ENCODE measurements around the gene KCNJ2. TPM values are rescaled to one million over a fixed set of nuclear protein-coding genes. Genes with fewer than 3 reads are reported as not detected.

Gene KCNJ2
- total RNA-seq, 1 donor from 2014 or later = not detected

GRCh38 chr17:70183508-70183907, 14.2 kb downstream of the KCNJ2 start:
- Mint-ChIP-seq H3K4me1 (ENCODE audit: unreplicated experiment) (peaks cover 6% of the 10 kb centered on the region), H3K4me3 (ENCODE audit: unreplicated experiment) (no peak overlapping the region), H3K27ac (ENCODE audit: unreplicated experiment) (no peak overlapping the region), H3K27me3 (ENCODE audit: unreplicated experiment) (peaks cover 10% of the 10 kb centered on the region), H3K36me3 (ENCODE audit: unreplicated experiment) (no peaks in the 10 kb centered on the region), H3K9me3 (ENCODE audit: unreplicated experiment) (no peaks in the 10 kb centered on the region)
- DNase-seq (ENCODE audit: extremely low spot score, unreplicated experiment) = no peak
- TF ChIP-seq CTCF (IDR thresholded peaks at IDR 0.05) = no peak

- H3K4me3 Mint-ChIP-seq (ENCODE audit: unreplicated experiment) = no peak overlapping the region
- DNase-seq (ENCODE audit: extremely low spot score, unreplicated experiment) = no peak
- TF ChIP-seq CTCF (IDR thresholded peaks at IDR 0.05) = no peak
- H3K27me3 Mint-ChIP-seq (ENCODE audit: unreplicated experiment) = peaks cover 10% of the 10 kb centered on the region
- no peaks in the 10 kb centered on the region for H3K36me3 Mint-ChIP-seq (ENCODE audit: unreplicated experiment)
- peaks cover 6% of the 10 kb centered on the region for H3K4me1 Mint-ChIP-seq (ENCODE audit: unreplicated experiment)
- H3K27ac Mint-ChIP-seq (ENCODE audit: unreplicated experiment) = no peak overlapping the region
- no peaks in the 10 kb centered on the region for H3K9me3 Mint-ChIP-seq (ENCODE audit: unreplicated experiment)
These were observed 14.9 kb downstream of the KCNJ2 start for GRCh38 chr17:70184207-70184606.

- DNase-seq (ENCODE audit: extremely low spot score, unreplicated experiment) = no peak
- Mint-ChIP-seq H3K27ac (ENCODE audit: unreplicated experiment) (no peak overlapping the region), H3K4me1 (ENCODE audit: unreplicated experiment) (peaks cover 6% of the 10 kb centered on the region), H3K27me3 (ENCODE audit: unreplicated experiment) (peaks cover 8% of the 10 kb centered on the region), H3K4me3 (ENCODE audit: unreplicated experiment) (no peak overlapping the region), H3K9me3 (ENCODE audit: unreplicated experiment) (no peaks in the 10 kb centered on the region), H3K36me3 (ENCODE audit: unreplicated experiment) (no peaks in the 10 kb centered on the region)
- no peak for TF ChIP-seq CTCF (IDR thresholded peaks at IDR 0.05)
These were observed 15.4 kb downstream of the KCNJ2 start for GRCh38 chr17:70184770-70185169.

- no peak for TF ChIP-seq CTCF (IDR thresholded peaks at IDR 0.05)
These were observed 16.0 kb downstream of the KCNJ2 start for GRCh38 chr17:70185285-70185684.

GRCh38 chr17:70187383-70187782, 18.1 kb downstream of the KCNJ2 start:
- H3K36me3 Mint-ChIP-seq (ENCODE audit: unreplicated experiment) = no peaks in the 10 kb centered on the region
- peaks cover 6% of the 10 kb centered on the region for H3K4me1 Mint-ChIP-seq (ENCODE audit: unreplicated experiment)
- DNase-seq (ENCODE audit: extremely low spot score, unreplicated experiment) = no peak
- no peak overlapping the region for H3K4me3 Mint-ChIP-seq (ENCODE audit: unreplicated experiment)
- H3K9me3 Mint-ChIP-seq (ENCODE audit: unreplicated experiment) = no peaks in the 10 kb centered on the region
- peaks cover 6% of the 10 kb centered on the region for H3K27me3 Mint-ChIP-seq (ENCODE audit: unreplicated experiment)
- H3K27ac Mint-ChIP-seq (ENCODE audit: unreplicated experiment) = no peak overlapping the region
- TF ChIP-seq CTCF (IDR thresholded peaks at IDR 0.05) = no peak

More at GRCh38 chr17:70185285-70185684, 16.0 kb downstream of the KCNJ2 start:
- DNase-seq (ENCODE audit: extremely low spot score, unreplicated experiment) = no peak
- peaks cover 8% of the 10 kb centered on the region for H3K27me3 Mint-ChIP-seq (ENCODE audit: unreplicated experiment)
- peaks cover 6% of the 10 kb centered on the region for H3K4me1 Mint-ChIP-seq (ENCODE audit: unreplicated experiment)
- no peak overlapping the region for H3K4me3 Mint-ChIP-seq (ENCODE audit: unreplicated experiment)
- no peaks in the 10 kb centered on the region for H3K9me3 Mint-ChIP-seq (ENCODE audit: unreplicated experiment)
- no peak overlapping the region for H3K27ac Mint-ChIP-seq (ENCODE audit: unreplicated experiment)
- H3K36me3 Mint-ChIP-seq (ENCODE audit: unreplicated experiment) = no peaks in the 10 kb centered on the region
